ENCODE results near the gene BMERB1. TPM values are rescaled to one million over a fixed set of nuclear protein-coding genes. Genes with fewer than 3 reads are reported as not detected.

The BMERB1 gene
- total RNA-seq, 1 experiment from 2014 or later, result 3.8 TPM

- ChIA-PET POLR2A (ENCODE audit: unreplicated experiment) (no interaction called here), CTCF (no interaction called here)
- Histone ChIP-seq H3K9ac (ENCODE audit: low read length) (no peak overlapping the region), H3K9me2 (replicated peaks; ENCODE audit: low read length) (no peaks in the 10 kb centered on the region), H3K27me3 (ENCODE audit: low read length) (no peaks in the 10 kb centered on the region), H3K4me3 (ENCODE audit: low read length) (no peak overlapping the region), H3K36me3 (ENCODE audit: low read depth, low read length) (no peaks in the 10 kb centered on the region), H3K9me3 (ENCODE audit: low read length) (no peaks in the 10 kb centered on the region), H3K4me1 (ENCODE audit: insufficient read depth, low read length) (no peaks in the 10 kb centered on the region), H3K27ac (ENCODE audit: low read length) (no peak overlapping the region), H3K79me2 (ENCODE audit: low read length) (no peaks in the 10 kb centered on the region), H3F3A (ENCODE audit: low read length, unreplicated experiment) (no peaks in the 10 kb centered on the region), H3K4me2 (ENCODE audit: low read length) (no peak overlapping the region), H2AFZ (ENCODE audit: low read length) (no peak overlapping the region), H4K20me1 (ENCODE audit: low read length) (no peaks in the 10 kb centered on the region)
- no peak for TF ChIP-seq CTCF (conservative IDR thresholded peaks at IDR 0.05; ENCODE audit: low read depth, low read length)
- TF ChIP-seq EZH2 (IDR thresholded peaks at IDR 0.05; ENCODE audit: low read length, unreplicated experiment), result no peak
- intact Hi-C loops (cut with micrococcal nuclease), result loop anchor here (10.0 kb wide), 1 partner anchor 69 kb away; no protein-coding TSS in a partner anchor
- DNase-seq (no peak), ATAC-seq (no peak)
- no TSS peak for BruUV-seq (replicated peaks)
These were observed 119.1 kb downstream of the BMERB1 start for GRCh38 chr16:15553313-15554088.

GRCh38 chr16:15556130-15556529 is 121.7 kb downstream of the BMERB1 start:
- ATAC-seq (no peak), DNase-seq (no peak)
- no peak overlapping the region for H2AFZ ChIP-seq (ENCODE audit: low read length)
- TF ChIP-seq EZH2phosphoT487 (IDR thresholded peaks at IDR 0.05; ENCODE audit: borderline replicate concordance, low read length) (no peak), EZH2 (IDR thresholded peaks at IDR 0.05; ENCODE audit: low read length, unreplicated experiment) (no peak), CTCF (conservative IDR thresholded peaks at IDR 0.05; ENCODE audit: low read depth, low read length) (no peak)
- H3F3A ChIP-seq (ENCODE audit: low read length, unreplicated experiment), result no peaks in the 10 kb centered on the region
- H3K36me3 ChIP-seq (ENCODE audit: low read depth, low read length), result no peaks in the 10 kb centered on the region
- no peak overlapping the region for H3K27ac ChIP-seq (ENCODE audit: low read length)
- no peak overlapping the region for H3K4me2 ChIP-seq (ENCODE audit: low read length)
- H3K9ac ChIP-seq (ENCODE audit: low read length), result no peak overlapping the region
- no peaks in the 10 kb centered on the region for H3K9me3 ChIP-seq (ENCODE audit: low read length)
- no peaks in the 10 kb centered on the region for H3K27me3 ChIP-seq (ENCODE audit: low read length)
- H3K9me2 ChIP-seq (replicated peaks; ENCODE audit: low read length), result no peaks in the 10 kb centered on the region
- H3K79me2 ChIP-seq (ENCODE audit: low read length), result no peaks in the 10 kb centered on the region
- H4K20me1 ChIP-seq (ENCODE audit: low read length), result no peaks in the 10 kb centered on the region
- BruUV-seq (replicated peaks), result no TSS peak
- no peaks in the 10 kb centered on the region for H3K4me1 ChIP-seq (ENCODE audit: insufficient read depth, low read length)
- ChIA-PET CTCF (no interaction called here), POLR2A (ENCODE audit: unreplicated experiment) (no interaction called here)
- no peak overlapping the region for H3K4me3 ChIP-seq (ENCODE audit: low read length)
- intact Hi-C loops (cut with micrococcal nuclease), result loop anchor here (10.0 kb wide), 1 partner anchor 71 kb away; no protein-coding TSS in a partner anchor

DNA sequence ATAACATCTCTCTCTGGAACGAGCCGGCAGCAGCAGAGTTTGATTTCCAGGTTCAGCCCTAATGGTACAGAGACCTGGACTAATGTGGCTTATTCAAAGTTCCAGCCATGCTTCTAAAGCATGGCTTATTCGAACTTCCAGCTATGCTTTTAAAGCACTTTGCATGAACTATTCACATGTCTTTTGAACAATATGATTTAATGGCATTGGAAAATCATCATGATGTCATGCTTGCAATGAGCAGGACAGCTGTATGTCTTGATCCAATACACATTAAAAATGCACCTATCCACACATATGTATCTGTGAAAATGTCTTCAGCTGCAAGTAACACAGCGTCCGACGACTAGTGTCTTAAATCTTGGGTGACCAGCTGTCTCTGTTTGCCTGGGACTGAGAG is 122.9 kb downstream of the BMERB1 start:
- POLR2A ChIA-PET (ENCODE audit: unreplicated experiment), result no interaction called here
- no peaks in the 10 kb centered on the region for H3K36me3 ChIP-seq (ENCODE audit: low read depth, low read length)
- no peaks in the 10 kb centered on the region for H4K20me1 ChIP-seq (ENCODE audit: low read length)
- no TSS peak for BruUV-seq (replicated peaks)
- H3K9ac ChIP-seq (ENCODE audit: low read length), result no peak overlapping the region
- H3K27me3 ChIP-seq (ENCODE audit: low read length), result no peaks in the 10 kb centered on the region
- H3K27ac ChIP-seq (ENCODE audit: low read length), result no peak overlapping the region
- ATAC-seq (no peak), DNase-seq (no peak)
- H3K4me1 ChIP-seq (ENCODE audit: insufficient read depth, low read length), result no peaks in the 10 kb centered on the region
- H3F3A ChIP-seq (ENCODE audit: low read length, unreplicated experiment), result no peaks in the 10 kb centered on the region
- H3K4me2 ChIP-seq (ENCODE audit: low read length), result no peak overlapping the region
- H3K9me2 ChIP-seq (replicated peaks; ENCODE audit: low read length), result no peaks in the 10 kb centered on the region
- H3K79me2 ChIP-seq (ENCODE audit: low read length), result no peaks in the 10 kb centered on the region
- no peaks in the 10 kb centered on the region for H3K9me3 ChIP-seq (ENCODE audit: low read length)
- no peak overlapping the region for H2AFZ ChIP-seq (ENCODE audit: low read length)
- TF ChIP-seq EZH2 (IDR thresholded peaks at IDR 0.05; ENCODE audit: low read length, unreplicated experiment) (no peak), CTCF (conservative IDR thresholded peaks at IDR 0.05; ENCODE audit: low read depth, low read length) (no peak), EZH2phosphoT487 (IDR thresholded peaks at IDR 0.05; ENCODE audit: borderline replicate concordance, low read length) (no peak)
- CTCF ChIA-PET, result no interaction called here
- H3K4me3 ChIP-seq (ENCODE audit: low read length), result no peak overlapping the region
- intact Hi-C loops (cut with micrococcal nuclease), result loop anchor here (10.0 kb wide), 1 partner anchor 72 kb away; no protein-coding TSS in a partner anchor
